ENCODE measurements around the gene TBX5. TPM values are rescaled to one million over a fixed set of nuclear protein-coding genes. Genes with fewer than 3 reads are reported as not detected.

Gene TBX5
- total and polyA plus RNA-seq, 9 donors, result 0.11 to 4.7 (median 1.9) TPM

- DNase-seq, result no peak
- peaks cover 93% of the 10 kb centered on the region for H3K27me3 ChIP-seq (ENCODE audit: control insufficient read depth, insufficient read depth, low read length)
- H3K36me3 ChIP-seq (ENCODE audit: control insufficient read depth, insufficient read depth, low read length), result no peaks in the 10 kb centered on the region
- peak overlapping the region; percentile 74 for H3K27ac ChIP-seq (ENCODE audit: low read length)
- H3K4me3 ChIP-seq (ENCODE audit: low read length), result no peak overlapping the region
- peaks cover 13% of the 10 kb centered on the region for H3K4me1 ChIP-seq (ENCODE audit: control insufficient read depth, insufficient read depth, low read length)
- H3K9me3 ChIP-seq (replicated peaks; ENCODE audit: control insufficient read depth, low read depth, low read length), result no peaks in the 10 kb centered on the region
- 3% methylated on average over 14 of the region's 24 CpGs for WGBS (ENCODE audit: insufficient coverage)
Observed at GRCh38 chr12:114406316-114406983, 506 bp upstream of the TBX5 start.

DNA sequence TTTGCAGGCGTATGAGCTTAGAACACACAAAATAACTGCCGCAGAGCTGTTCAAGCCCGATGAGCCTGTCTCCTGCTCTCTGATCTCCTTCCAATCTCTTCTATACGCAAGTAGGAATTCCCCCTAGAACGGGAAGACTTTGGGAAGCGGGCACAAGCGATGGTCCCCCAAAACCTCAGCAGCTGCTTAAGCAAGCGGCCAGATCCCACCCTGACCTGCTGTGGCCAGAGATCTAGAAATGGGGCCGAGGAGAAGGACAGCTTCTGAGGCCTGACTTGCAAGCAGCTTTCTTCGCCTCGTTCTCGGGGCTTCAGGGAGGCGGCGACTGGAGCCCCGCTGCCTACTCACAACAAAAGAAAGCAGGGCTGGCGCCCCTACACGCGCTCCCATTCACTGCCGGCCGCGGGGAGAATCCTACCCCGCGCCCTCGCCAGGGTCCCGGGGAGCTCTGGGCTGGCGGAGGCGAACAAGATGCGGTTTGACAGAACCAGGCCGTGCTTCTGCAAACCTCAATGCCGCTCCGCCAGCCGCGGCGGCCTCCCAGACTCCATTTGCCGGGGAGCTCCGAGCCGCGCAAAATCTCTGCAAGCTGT is 922 bp downstream of the TBX5 start:
- Histone ChIP-seq H3K27me3 (ENCODE audit: control insufficient read depth, insufficient read depth, low read length) (peaks cover 95% of the 10 kb centered on the region), H3K27ac (ENCODE audit: low read length) (peak overlapping the region; percentile 81), H3K4me1 (ENCODE audit: control insufficient read depth, insufficient read depth, low read length) (peaks cover 18% of the 10 kb centered on the region), H3K9me3 (replicated peaks; ENCODE audit: control insufficient read depth, low read depth, low read length) (no peaks in the 10 kb centered on the region), H3K4me3 (ENCODE audit: low read length) (peak overlapping the region; percentile 52), H3K36me3 (ENCODE audit: control insufficient read depth, insufficient read depth, low read length) (no peaks in the 10 kb centered on the region)
- WGBS (ENCODE audit: insufficient coverage), result 3% methylated on average over 38 of the region's 38 CpGs
- peak; percentile 40 for DNase-seq

DNA sequence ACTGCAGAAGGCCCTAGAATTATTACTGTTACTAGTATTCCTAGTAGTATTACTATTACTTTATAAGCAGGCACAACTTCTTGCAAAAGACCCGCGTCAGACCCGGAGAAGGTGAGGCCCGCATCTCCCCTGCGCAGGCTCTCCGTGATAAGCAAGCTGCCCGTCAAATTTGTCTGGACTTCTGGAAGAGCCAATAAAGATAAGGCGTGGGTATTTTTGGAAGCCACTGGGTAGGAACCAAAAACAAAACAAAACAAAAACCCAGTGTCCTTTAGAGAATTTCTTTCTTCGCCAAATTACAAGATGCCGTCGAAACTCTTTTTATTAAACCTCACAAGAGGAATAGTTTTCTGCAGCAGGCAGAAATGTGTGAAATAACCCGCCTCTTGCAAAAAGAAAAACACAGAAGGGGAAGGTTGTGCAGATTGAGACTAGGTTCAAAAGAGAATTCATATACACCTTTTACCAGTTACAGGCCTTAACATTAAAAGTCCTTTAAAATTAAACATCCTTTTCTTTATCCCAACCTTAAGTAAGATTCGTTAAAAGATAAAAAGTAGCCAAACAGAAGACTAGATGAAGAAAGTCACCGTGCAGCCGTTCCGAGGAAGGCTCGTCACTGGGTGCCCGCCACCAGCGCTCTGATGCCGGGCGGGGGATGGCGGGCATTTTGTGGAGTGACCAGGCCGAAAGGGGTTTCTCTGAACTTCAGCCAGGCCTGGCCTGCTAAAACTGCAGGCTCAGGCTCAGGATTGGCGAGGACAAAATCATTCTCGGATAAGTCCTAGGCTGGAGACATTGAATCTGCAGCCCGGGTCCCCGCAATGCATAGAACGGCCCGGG is 1.6 kb downstream of the TBX5 start:
- Histone ChIP-seq H3K27ac (ENCODE audit: low read length) (peak overlapping the region; percentile 47), H3K9me3 (replicated peaks; ENCODE audit: control insufficient read depth, low read depth, low read length) (no peaks in the 10 kb centered on the region), H3K4me1 (ENCODE audit: control insufficient read depth, insufficient read depth, low read length) (peaks cover 17% of the 10 kb centered on the region), H3K27me3 (ENCODE audit: control insufficient read depth, insufficient read depth, low read length) (peaks cover 95% of the 10 kb centered on the region), H3K4me3 (ENCODE audit: low read length) (peak overlapping the region; percentile 52), H3K36me3 (ENCODE audit: control insufficient read depth, insufficient read depth, low read length) (no peaks in the 10 kb centered on the region)
- no peak for DNase-seq
- WGBS (ENCODE audit: insufficient coverage), result 23% methylated on average over 16 of the region's 29 CpGs

- DNase-seq, result no peak
- 25% methylated on average over 22 of the region's 24 CpGs for WGBS (ENCODE audit: insufficient coverage)
- no peak overlapping the region for H3K4me3 ChIP-seq (ENCODE audit: low read length)
- no peaks in the 10 kb centered on the region for H3K36me3 ChIP-seq (ENCODE audit: control insufficient read depth, insufficient read depth, low read length)
- H3K27ac ChIP-seq (ENCODE audit: low read length), result peak overlapping the region; percentile 20
- peaks cover 11% of the 10 kb centered on the region for H3K4me1 ChIP-seq (ENCODE audit: control insufficient read depth, insufficient read depth, low read length)
- H3K27me3 ChIP-seq (ENCODE audit: control insufficient read depth, insufficient read depth, low read length), result peaks cover 95% of the 10 kb centered on the region
- no peaks in the 10 kb centered on the region for H3K9me3 ChIP-seq (replicated peaks; ENCODE audit: control insufficient read depth, low read depth, low read length)
Observed at GRCh38 chr12:114403690-114404066, 2.3 kb downstream of the TBX5 start.

GRCh38 chr12:114403011-114403689 is 2.8 kb downstream of the TBX5 start:
- Histone ChIP-seq H3K4me1 (ENCODE audit: control insufficient read depth, insufficient read depth, low read length) (peaks cover 10% of the 10 kb centered on the region), H3K9me3 (replicated peaks; ENCODE audit: control insufficient read depth, low read depth, low read length) (no peaks in the 10 kb centered on the region), H3K27me3 (ENCODE audit: control insufficient read depth, insufficient read depth, low read length) (peaks cover 95% of the 10 kb centered on the region), H3K36me3 (ENCODE audit: control insufficient read depth, insufficient read depth, low read length) (no peaks in the 10 kb centered on the region), H3K27ac (ENCODE audit: low read length) (no peak overlapping the region), H3K4me3 (ENCODE audit: low read length) (no peak overlapping the region)
- no peak for DNase-seq
- 30% methylated on average over 38 of the region's 41 CpGs for WGBS (ENCODE audit: insufficient coverage)

GRCh38 chr12:114402084-114402717 is 3.7 kb downstream of the TBX5 start:
- no CpG with 5 or more reads among the region's 5 CpGs for WGBS (ENCODE audit: insufficient coverage)
- Histone ChIP-seq H3K4me1 (ENCODE audit: control insufficient read depth, insufficient read depth, low read length) (peaks cover 10% of the 10 kb centered on the region), H3K27ac (ENCODE audit: low read length) (no peak overlapping the region), H3K36me3 (ENCODE audit: control insufficient read depth, insufficient read depth, low read length) (no peaks in the 10 kb centered on the region), H3K4me3 (ENCODE audit: low read length) (no peak overlapping the region), H3K9me3 (replicated peaks; ENCODE audit: control insufficient read depth, low read depth, low read length) (no peaks in the 10 kb centered on the region), H3K27me3 (ENCODE audit: control insufficient read depth, insufficient read depth, low read length) (peaks cover 95% of the 10 kb centered on the region)
- DNase-seq, result no peak

GRCh38 chr12:114401328-114402083 is 4.4 kb downstream of the TBX5 start:
- Histone ChIP-seq H3K4me3 (ENCODE audit: low read length) (peak overlapping the region; percentile 6), H3K36me3 (ENCODE audit: control insufficient read depth, insufficient read depth, low read length) (no peaks in the 10 kb centered on the region), H3K9me3 (replicated peaks; ENCODE audit: control insufficient read depth, low read depth, low read length) (no peaks in the 10 kb centered on the region), H3K27ac (ENCODE audit: low read length) (peak overlapping the region; percentile 81), H3K27me3 (ENCODE audit: control insufficient read depth, insufficient read depth, low read length) (peaks cover 95% of the 10 kb centered on the region), H3K4me1 (ENCODE audit: control insufficient read depth, insufficient read depth, low read length) (peaks cover 10% of the 10 kb centered on the region)
- 24% methylated on average over 4 of the region's 10 CpGs for WGBS (ENCODE audit: insufficient coverage)
- peak; percentile 78 for DNase-seq

DNA sequence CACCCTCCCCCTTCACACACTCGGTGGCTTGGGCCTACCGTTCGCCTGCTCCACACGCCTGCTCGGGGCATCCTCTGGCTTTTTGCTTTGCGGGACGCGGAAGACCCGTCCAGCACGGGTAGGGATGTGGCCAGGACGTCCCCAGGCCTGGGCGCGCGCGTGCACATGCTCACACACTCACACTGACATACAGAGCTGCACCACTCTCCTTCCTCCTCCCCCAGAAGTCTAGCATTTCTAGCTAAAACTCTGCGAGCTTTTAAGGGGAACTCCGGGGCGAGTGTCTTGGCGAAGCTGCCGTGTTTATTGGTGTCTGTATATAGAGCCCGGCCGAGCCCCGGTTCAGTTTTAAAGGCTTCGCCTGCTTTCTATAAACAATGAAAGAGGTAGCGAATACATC is 5.0 kb downstream of the TBX5 start:
- H3K9me3 ChIP-seq (replicated peaks; ENCODE audit: control insufficient read depth, low read depth, low read length), result no peaks in the 10 kb centered on the region
- H3K27ac ChIP-seq (ENCODE audit: low read length), result peak overlapping the region; percentile 81
- H3K4me3 ChIP-seq (ENCODE audit: low read length), result peak overlapping the region; percentile 6
- no peaks in the 10 kb centered on the region for H3K36me3 ChIP-seq (ENCODE audit: control insufficient read depth, insufficient read depth, low read length)
- peaks cover 8% of the 10 kb centered on the region for H3K4me1 ChIP-seq (ENCODE audit: control insufficient read depth, insufficient read depth, low read length)
- DNase-seq, result peak; percentile 95
- WGBS (ENCODE audit: insufficient coverage), result 13% methylated on average over 15 of the region's 25 CpGs
- peaks cover 94% of the 10 kb centered on the region for H3K27me3 ChIP-seq (ENCODE audit: control insufficient read depth, insufficient read depth, low read length)

DNA sequence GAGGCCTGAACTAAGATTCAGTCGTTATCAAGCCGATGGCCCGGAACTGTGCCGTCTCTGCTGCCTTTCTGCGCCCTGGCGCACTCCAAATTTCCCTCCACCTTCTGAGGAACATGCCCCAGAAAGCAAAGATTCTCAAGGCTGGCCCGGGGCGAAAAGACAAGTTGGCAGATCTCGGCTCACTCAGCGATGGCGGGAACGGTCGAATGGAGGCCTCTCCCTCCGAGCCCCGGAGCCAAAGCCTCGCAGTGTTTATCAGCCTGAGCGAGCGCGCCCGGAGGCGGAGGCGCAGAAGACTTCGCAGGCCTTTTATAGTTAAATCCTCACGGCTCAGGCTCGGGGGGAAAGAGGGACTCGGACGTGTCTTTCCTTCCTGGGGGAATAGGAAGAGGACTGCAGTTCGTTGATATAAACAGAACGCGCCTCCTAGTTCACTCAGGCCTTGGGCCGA is 5.6 kb downstream of the TBX5 start:
- Histone ChIP-seq H3K36me3 (ENCODE audit: control insufficient read depth, insufficient read depth, low read length) (no peaks in the 10 kb centered on the region), H3K4me1 (ENCODE audit: control insufficient read depth, insufficient read depth, low read length) (peaks cover 6% of the 10 kb centered on the region), H3K27me3 (ENCODE audit: control insufficient read depth, insufficient read depth, low read length) (peaks cover 94% of the 10 kb centered on the region), H3K4me3 (ENCODE audit: low read length) (no peak overlapping the region), H3K27ac (ENCODE audit: low read length) (peak overlapping the region; percentile 81), H3K9me3 (replicated peaks; ENCODE audit: control insufficient read depth, low read depth, low read length) (no peaks in the 10 kb centered on the region)
- no peak for DNase-seq
- 34% methylated on average over 25 of the region's 31 CpGs for WGBS (ENCODE audit: insufficient coverage)
